Pancreas (tissue), 10 donors: Measurements from ENCODE around the gene PTX4. TPM values are rescaled to one million over a fixed set of nuclear protein-coding genes. Genes with fewer than 3 reads are reported as not detected.
A peak's percentile ranks its signal among the peaks of the same experiment; 100 is the strongest.

ENCODE experiments used
- ATAC-seq, 4 donors: fragments of 200-7000 bp; cut with Tn5 transposase; one replicate each; pipeline versions ENCODE4 v1.8.0 to v1.9.1; 2020; ENCODE audit warnings: mild to moderate bottlenecking in 4 of 4, moderate library complexity in 4 of 4
- DNase-seq, 6 donors: peaks; one replicate each; pipeline ENCODE4 v3.0.0-alpha.2; 2020
- FAIRE-seq: peaks from 2 replicates; lab custom pipeline; 2012; peaks lifted over from hg19 to GRCh38; lab: Jason Lieb, UNC
- H3K27ac ChIP-seq, 4 donors: fragments of 200-600 bp; sonication (generic); 1 replicate in 3 of 4; 2 replicates in 1 of 4; pipeline versions ENCODE4 v1.5.0 to v1.8.0; 2020
- H3K27me3 ChIP-seq, 4 donors: fragments of 200-600 bp; one replicate each; pipeline ENCODE4 v1.8.0; 2021
- H3K36me3 ChIP-seq, 3 donors: fragments of 200-600 bp; sonication (generic) in 1 of 3; one replicate each; pipeline versions ENCODE4 v1.5.0 to v1.8.0; 2020 to 2021
- H3K4me1 ChIP-seq, 3 donors: fragments of 200-600 bp; one replicate each; pipeline ENCODE4 v1.8.0; 2021
- H3K4me3 ChIP-seq, 4 donors: fragments of 200-600 bp; sonication (generic) in 2 of 4; one replicate each; pipeline versions ENCODE4 v1.5.0 to v1.8.0; 2020 to 2021
- H3K9me3 ChIP-seq, 4 donors: fragments of 200-600 bp; one replicate each; pipeline ENCODE4 v1.8.0; 2021
- CTCF ChIP-seq, 4 donors: fragments of 200-600 bp; sonication (generic) in 3 of 4; IDR thresholded peaks; one replicate each; pipeline versions ENCODE4 v1.5.0 to v1.8.0; 2021; ENCODE audit warnings: antibody characterized with exemption in 4 of 4
- WGBS, 2 donors: extraction: QIAGEN DNeasy Blood & Tissue Kit; methylation state at CpG; one replicate each; pipeline ENCODE4 v1.1.7; 2013; 5-methylcytosine and 5-hydroxymethylcytosine counted together
- intact Hi-C, 3 donors: fragments of 100-400 bp; cut with DNase I; formaldehyde crosslinking; loops; one replicate each; pipeline versions ENCODE4 v1.11.1 to v1.14.2; 2022
- polyA plus RNA-seq, 2 donors: library from polyadenylated mRNA; stranded (reverse); fragments of 200-250 nt; gene quantifications; one replicate each; pipeline ENCODE4 v1.2.3, GENCODE V29; 2013
- total RNA-seq, 6 donors: library from RNA; stranded (reverse); fragmentation: NEBNext Ultra II Directional in 4 of 6; extraction: Animal tissue kit (Norgen Biotek cat#: 25700) in 4 of 6; gene quantifications; one replicate each; pipeline versions ENCODE4 v1.2.1 to v1.2.4, GENCODE V29; 2021 to 2023
- donor health status: healthy with polysubstance abuse.
- donor health status: DM: no; HTN: no; CAD: no; lungs with moderate emphysema.
- donor health status: DM: no; HTN: no; CAD: no.
- donor health status: control.
- donor health status: control.
- donor health status: Bipolar disorder and iron deficiency.
- donor health status: DM: yes; HTN: yes; CAD: no.
- donor health status: DM: no; HTN: no; CAD: no.
- donor health status: DM: no; HTN: no; CAD: no.
- donor health status: DM: yes; HTN: yes; CAD: no.

Gene PTX4
- total and polyA plus RNA-seq, 8 donors: not detected

- no peaks in the 10 kb centered on the region for H3K36me3 ChIP-seq
- ATAC-seq: no peak
- no peak overlapping the region for H3K4me3 ChIP-seq
- peaks cover 5 to 6% (median 6%) of the 10 kb centered on the region in 3 donors for H3K4me1 ChIP-seq
- no peaks in the 10 kb centered on the region for H3K27me3 ChIP-seq
- peak in 1 of 6 donors; percentile 41 for DNase-seq
- no peaks in the 10 kb centered on the region for H3K9me3 ChIP-seq
- WGBS, 2 donors: 81 to 83% methylated on average over 12 of the region's 12 CpGs
- FAIRE-seq: no peak
- intact Hi-C loops: no loop called here
- no peak overlapping the region for H3K27ac ChIP-seq
- no peak for TF ChIP-seq CTCF (IDR thresholded peaks at IDR 0.05)
Observed at GRCh38 chr16:1489077-1489476, 333 bp upstream of the PTX4 start.

- peaks cover 5 to 6% (median 5%) of the 10 kb centered on the region in 3 donors for H3K4me1 ChIP-seq
- no peak overlapping the region for H3K27ac ChIP-seq
- no peak overlapping the region for H3K4me3 ChIP-seq
- H3K36me3 ChIP-seq: no peaks in the 10 kb centered on the region
- no peak for TF ChIP-seq CTCF (IDR thresholded peaks at IDR 0.05)
- no peak for FAIRE-seq
- DNase-seq: peak in 2 of 6 donors; percentile 44 to 45
- no peaks in the 10 kb centered on the region for H3K9me3 ChIP-seq
- no peaks in the 10 kb centered on the region for H3K27me3 ChIP-seq
- 77 to 82% methylated on average over 24 of the region's 24 CpGs for WGBS, 2 donors
- no peak for ATAC-seq
- intact Hi-C loops: no loop called here
Observed at GRCh38 chr16:1488054-1488601, 616 bp downstream of the PTX4 start.

GRCh38 chr16:1487395-1488053 lies 1.2 kb downstream of the PTX4 start:
- no peak for ATAC-seq
- Histone ChIP-seq H3K27me3 (no peaks in the 10 kb centered on the region), H3K36me3 (no peaks in the 10 kb centered on the region), H3K4me3 (no peak overlapping the region), H3K9me3 (no peaks in the 10 kb centered on the region), H3K4me1 (peaks cover 2 to 3% (median 2%) of the 10 kb centered on the region in 3 donors), H3K27ac (no peak overlapping the region)
- FAIRE-seq: no peak
- DNase-seq: peak in 2 of 6 donors; percentile 50 to 61
- TF ChIP-seq CTCF (IDR thresholded peaks at IDR 0.05): no peak
- intact Hi-C loops: no loop called here
- 68 to 81% methylated on average over 31 to 39 of the region's 39 CpGs for WGBS, 2 donors

- H3K36me3 ChIP-seq: no peaks in the 10 kb centered on the region
- H3K9me3 ChIP-seq: no peaks in the 10 kb centered on the region
- intact Hi-C loops: no loop called here
- FAIRE-seq (no peak), ATAC-seq (no peak), DNase-seq (peak in 2 of 6 donors; percentile 36 to 43)
- H3K4me1 ChIP-seq: no peaks in the 10 kb centered on the region
- H3K27me3 ChIP-seq: no peaks in the 10 kb centered on the region
- no peak for TF ChIP-seq CTCF (IDR thresholded peaks at IDR 0.05)
- H3K27ac ChIP-seq: no peak overlapping the region
- WGBS, 2 donors: 56 to 67% methylated on average over 32 to 33 of the region's 33 CpGs
- no peak overlapping the region for H3K4me3 ChIP-seq
Observed at GRCh38 chr16:1486551-1487390, 2.0 kb downstream of the PTX4 start.
